Gastroesophageal sphincter (tissue), 3 donors: ENCODE results near the gene MATN4.

ENCODE experiments used
- EP300 ChIP-seq: sonication (generic); formaldehyde crosslinking; IDR thresholded peaks from one replicate; pipeline ENCODE4 v1.6.1; 2017; ENCODE audit warnings: antibody characterized with exemption, mild to moderate bottlenecking
- POLR2A ChIP-seq, 2 donors: fragments of 450-650 bp; IDR thresholded peaks; one replicate each; pipeline ENCODE4 v1.6.1; 2017; ENCODE audit warnings: antibody characterized with exemption in 2 of 2, mild to moderate bottlenecking in 2 of 2, moderate library complexity in 1 of 2
- POLR2AphosphoS5 ChIP-seq: sonication (generic); formaldehyde crosslinking; IDR thresholded peaks from one replicate; pipeline ENCODE4 v1.6.1; 2017; ENCODE audit warnings: antibody characterized with exemption
- TF ChIP-seq, protein P1 (sequence below), 4 experiments: fragments of 200-600 bp in 2 of 4; fragments of 450-650 bp in 2 of 4; sonication (generic) in 1 of 4; IDR thresholded peaks; one replicate each; pipeline ENCODE4 v1.5.1; 2017 to 2019; ENCODE audit warnings: antibody characterized with exemption in 4 of 4, mild to moderate bottlenecking in 2 of 4, moderate library complexity in 2 of 4

DNA sequence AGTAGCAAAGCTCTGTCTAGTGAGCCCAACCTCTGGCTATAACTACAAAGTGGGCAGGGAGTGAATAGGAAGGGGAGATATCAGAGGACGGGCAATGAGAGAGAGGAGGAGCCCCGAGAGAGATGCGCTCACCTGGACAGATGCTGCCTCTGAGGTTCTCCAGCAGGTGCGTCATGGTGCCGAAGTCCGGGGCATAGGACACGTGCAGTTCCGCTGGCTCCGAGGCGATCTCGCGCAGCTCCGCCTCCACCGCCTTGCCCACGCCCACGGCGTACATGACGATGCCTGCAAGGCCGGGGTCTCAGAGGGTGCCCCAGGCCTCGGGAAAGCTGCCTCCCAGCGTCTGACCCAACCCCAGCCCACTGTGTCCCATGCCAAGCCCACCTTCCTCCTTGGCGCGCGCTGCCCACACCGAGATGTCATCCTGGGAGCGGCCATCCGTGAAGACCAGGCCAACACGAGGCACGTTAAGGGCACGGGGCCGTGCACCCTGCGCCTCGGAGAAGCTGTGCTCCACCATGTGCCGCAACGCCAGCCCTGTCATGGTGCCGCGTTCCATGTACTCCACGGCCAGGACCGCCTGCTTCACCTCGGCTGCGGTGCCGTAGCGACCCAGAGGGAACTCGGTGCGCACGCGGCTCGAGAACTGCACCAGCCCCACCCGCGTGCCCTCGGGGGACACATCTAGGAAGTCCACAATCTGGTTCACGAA is 10.2 kb downstream of the MATN4 start:
- TF ChIP-seq, protein P1, sequence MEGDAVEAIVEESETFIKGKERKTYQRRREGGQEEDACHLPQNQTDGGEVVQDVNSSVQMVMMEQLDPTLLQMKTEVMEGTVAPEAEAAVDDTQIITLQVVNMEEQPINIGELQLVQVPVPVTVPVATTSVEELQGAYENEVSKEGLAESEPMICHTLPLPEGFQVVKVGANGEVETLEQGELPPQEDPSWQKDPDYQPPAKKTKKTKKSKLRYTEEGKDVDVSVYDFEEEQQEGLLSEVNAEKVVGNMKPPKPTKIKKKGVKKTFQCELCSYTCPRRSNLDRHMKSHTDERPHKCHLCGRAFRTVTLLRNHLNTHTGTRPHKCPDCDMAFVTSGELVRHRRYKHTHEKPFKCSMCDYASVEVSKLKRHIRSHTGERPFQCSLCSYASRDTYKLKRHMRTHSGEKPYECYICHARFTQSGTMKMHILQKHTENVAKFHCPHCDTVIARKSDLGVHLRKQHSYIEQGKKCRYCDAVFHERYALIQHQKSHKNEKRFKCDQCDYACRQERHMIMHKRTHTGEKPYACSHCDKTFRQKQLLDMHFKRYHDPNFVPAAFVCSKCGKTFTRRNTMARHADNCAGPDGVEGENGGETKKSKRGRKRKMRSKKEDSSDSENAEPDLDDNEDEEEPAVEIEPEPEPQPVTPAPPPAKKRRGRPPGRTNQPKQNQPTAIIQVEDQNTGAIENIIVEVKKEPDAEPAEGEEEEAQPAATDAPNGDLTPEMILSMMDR (IDR thresholded peaks at IDR 0.05), result no peak
- TF ChIP-seq POLR2A (IDR thresholded peaks at IDR 0.05), result no peak
- no peak for TF ChIP-seq POLR2AphosphoS5
- no peak for TF ChIP-seq EP300
